ENCODE data around the gene STUB1.

- no peak for TF ChIP-seq CTCF (IDR thresholded peaks at IDR 0.05; ENCODE audit: borderline replicate concordance, extremely low read depth, low read length, poor library complexity, severe bottlenecking)
- TF ChIP-seq EZH2 (IDR thresholded peaks at IDR 0.05; ENCODE audit: borderline replicate concordance, low read depth, low read length, severe bottlenecking), result no peak
Measured at GRCh38 chr16:703406-703805, 23.2 kb downstream of the STUB1 start.

Data from DND-41 (cell line).